Upper lobe of left lung (tissue), 4 donors: ENCODE results near the gene ALLC.
"Not testable (repeated sequence)": the region's sequence is repeated elsewhere in the genome, so short reads cannot be mapped to it uniquely, and the experiment has no call there.

Source experiments
- EP300 ChIP-seq, 4 donors: sonication (generic); formaldehyde crosslinking; IDR thresholded peaks; one replicate each; pipeline ENCODE4 v1.5.1; 2017; ENCODE audit warnings: antibody characterized with exemption in 4 of 4, control low read depth in 2 of 4
- POLR2A ChIP-seq, 4 donors: fragments of 450-650 bp; IDR thresholded peaks; one replicate each; pipeline ENCODE4 v1.5.1; 2016 to 2017; ENCODE audit warnings: antibody characterized with exemption in 4 of 4, mild to moderate bottlenecking in 2 of 4
- POLR2AphosphoS5 ChIP-seq, 2 donors: sonication (generic); formaldehyde crosslinking; IDR thresholded peaks; one replicate each; pipeline ENCODE4 v1.5.1; 2017; ENCODE audit warnings: antibody characterized with exemption in 2 of 2
- TF ChIP-seq, protein P1 (sequence below), 6 experiments: fragments of 450-650 bp in 4 of 6; fragments of 200-600 bp in 2 of 6; sonication (generic) in 2 of 6; IDR thresholded peaks; one replicate each; pipeline ENCODE4 v1.5.1; 2016 to 2019; ENCODE audit warnings: antibody characterized with exemption in 6 of 6

GRCh38 chr2:3616435-3617197, 41.4 kb upstream of the ALLC start:
- not testable (repeated sequence) for TF ChIP-seq POLR2A, EP300, POLR2AphosphoS5 (IDR thresholded peaks at IDR 0.05)
- TF ChIP-seq, protein P1, sequence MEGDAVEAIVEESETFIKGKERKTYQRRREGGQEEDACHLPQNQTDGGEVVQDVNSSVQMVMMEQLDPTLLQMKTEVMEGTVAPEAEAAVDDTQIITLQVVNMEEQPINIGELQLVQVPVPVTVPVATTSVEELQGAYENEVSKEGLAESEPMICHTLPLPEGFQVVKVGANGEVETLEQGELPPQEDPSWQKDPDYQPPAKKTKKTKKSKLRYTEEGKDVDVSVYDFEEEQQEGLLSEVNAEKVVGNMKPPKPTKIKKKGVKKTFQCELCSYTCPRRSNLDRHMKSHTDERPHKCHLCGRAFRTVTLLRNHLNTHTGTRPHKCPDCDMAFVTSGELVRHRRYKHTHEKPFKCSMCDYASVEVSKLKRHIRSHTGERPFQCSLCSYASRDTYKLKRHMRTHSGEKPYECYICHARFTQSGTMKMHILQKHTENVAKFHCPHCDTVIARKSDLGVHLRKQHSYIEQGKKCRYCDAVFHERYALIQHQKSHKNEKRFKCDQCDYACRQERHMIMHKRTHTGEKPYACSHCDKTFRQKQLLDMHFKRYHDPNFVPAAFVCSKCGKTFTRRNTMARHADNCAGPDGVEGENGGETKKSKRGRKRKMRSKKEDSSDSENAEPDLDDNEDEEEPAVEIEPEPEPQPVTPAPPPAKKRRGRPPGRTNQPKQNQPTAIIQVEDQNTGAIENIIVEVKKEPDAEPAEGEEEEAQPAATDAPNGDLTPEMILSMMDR (IDR thresholded peaks at IDR 0.05): not testable (repeated sequence)
